Activated naive CD4-positive, alpha-beta T cell treated with anti-CD3 and anti-CD28 coated beads, Interleukin-2, amount 50 U/mL, for 24 hours (primary cell): ENCODE data around the gene MED16.

Experiments used
- H3K27ac Mint-ChIP-seq: one replicate; pipeline ENCODE4 v1.8.0; 2021; ENCODE audit warnings: mild to moderate bottlenecking, mixed read lengths
- H3K27me3 Mint-ChIP-seq: one replicate; pipeline ENCODE4 v1.8.0; 2021; ENCODE audit warnings: mixed read lengths
- H3K36me3 Mint-ChIP-seq: one replicate; pipeline ENCODE4 v1.8.0; 2021; ENCODE audit warnings: mixed read lengths
- H3K4me1 Mint-ChIP-seq: one replicate; pipeline ENCODE4 v1.8.0; 2021; ENCODE audit warnings: mixed read lengths
- H3K4me3 Mint-ChIP-seq: one replicate; pipeline ENCODE4 v1.8.0; 2021; ENCODE audit warnings: mild to moderate bottlenecking, mixed read lengths
- H3K9me3 Mint-ChIP-seq: one replicate; pipeline ENCODE4 v1.8.0; 2021; ENCODE audit warnings: mixed read lengths

Gene MED16

DNA sequence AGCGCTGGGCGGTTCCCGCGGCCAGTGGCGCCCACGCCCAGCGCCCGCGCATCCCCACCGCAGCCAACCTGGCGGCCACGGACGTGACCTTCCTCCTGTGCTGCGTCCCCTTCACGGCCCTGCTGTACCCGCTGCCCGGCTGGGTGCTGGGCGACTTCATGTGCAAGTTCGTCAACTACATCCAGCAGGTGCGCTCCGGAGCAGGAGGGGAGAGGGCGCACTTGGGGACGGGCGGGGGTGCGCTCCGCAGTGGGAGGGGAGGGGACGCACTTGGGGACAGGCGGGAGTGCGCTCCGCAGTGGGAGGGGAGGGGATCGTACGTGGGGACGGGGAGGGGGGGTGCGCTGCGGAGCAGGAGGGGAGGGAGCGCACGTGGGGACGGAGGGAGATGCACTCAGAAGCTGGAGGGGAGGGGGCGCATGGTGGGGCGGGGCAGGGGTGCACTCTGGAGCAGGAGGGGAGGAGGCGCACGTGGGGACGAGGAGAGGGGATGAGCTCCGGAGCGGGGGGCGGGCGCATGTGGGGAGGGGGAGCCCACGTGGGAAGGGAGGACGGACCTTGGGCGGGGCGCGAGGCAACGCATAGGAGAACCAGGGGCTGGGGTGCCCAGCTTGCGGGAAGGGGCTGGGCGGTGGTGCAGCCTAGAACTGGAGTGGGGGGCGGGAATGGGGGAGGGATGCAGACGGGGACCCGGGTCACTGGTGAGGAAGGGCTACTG, 25.7 kb upstream of the MED16 start:
- Mint-ChIP-seq H3K27me3 (no peaks in the 10 kb centered on the region), H3K4me3 (peak overlapping the region; percentile 44), H3K9me3 (no peaks in the 10 kb centered on the region), H3K4me1 (peaks cover 20% of the 10 kb centered on the region), H3K36me3 (no peaks in the 10 kb centered on the region), H3K27ac (no peak overlapping the region)

DNA sequence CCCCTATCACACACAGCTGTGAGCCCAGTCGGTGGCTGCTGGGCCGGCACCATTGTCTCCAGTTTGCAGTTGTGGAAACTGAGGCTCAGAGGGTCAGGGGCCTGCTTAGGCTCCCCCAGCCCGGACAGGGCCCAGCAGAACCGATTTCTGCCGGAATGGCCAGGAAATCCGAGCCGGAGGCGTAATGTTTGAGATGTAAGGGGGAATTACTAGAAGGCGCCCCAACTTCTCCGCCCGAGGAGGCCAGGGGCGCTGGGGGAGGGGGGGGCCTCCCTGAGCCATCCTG, 25.1 kb upstream of the MED16 start:
- Mint-ChIP-seq H3K36me3 (no peaks in the 10 kb centered on the region), H3K4me3 (peak overlapping the region; percentile 78), H3K27me3 (no peaks in the 10 kb centered on the region), H3K27ac (no peak overlapping the region), H3K4me1 (peaks cover 20% of the 10 kb centered on the region), H3K9me3 (no peaks in the 10 kb centered on the region)

DNA sequence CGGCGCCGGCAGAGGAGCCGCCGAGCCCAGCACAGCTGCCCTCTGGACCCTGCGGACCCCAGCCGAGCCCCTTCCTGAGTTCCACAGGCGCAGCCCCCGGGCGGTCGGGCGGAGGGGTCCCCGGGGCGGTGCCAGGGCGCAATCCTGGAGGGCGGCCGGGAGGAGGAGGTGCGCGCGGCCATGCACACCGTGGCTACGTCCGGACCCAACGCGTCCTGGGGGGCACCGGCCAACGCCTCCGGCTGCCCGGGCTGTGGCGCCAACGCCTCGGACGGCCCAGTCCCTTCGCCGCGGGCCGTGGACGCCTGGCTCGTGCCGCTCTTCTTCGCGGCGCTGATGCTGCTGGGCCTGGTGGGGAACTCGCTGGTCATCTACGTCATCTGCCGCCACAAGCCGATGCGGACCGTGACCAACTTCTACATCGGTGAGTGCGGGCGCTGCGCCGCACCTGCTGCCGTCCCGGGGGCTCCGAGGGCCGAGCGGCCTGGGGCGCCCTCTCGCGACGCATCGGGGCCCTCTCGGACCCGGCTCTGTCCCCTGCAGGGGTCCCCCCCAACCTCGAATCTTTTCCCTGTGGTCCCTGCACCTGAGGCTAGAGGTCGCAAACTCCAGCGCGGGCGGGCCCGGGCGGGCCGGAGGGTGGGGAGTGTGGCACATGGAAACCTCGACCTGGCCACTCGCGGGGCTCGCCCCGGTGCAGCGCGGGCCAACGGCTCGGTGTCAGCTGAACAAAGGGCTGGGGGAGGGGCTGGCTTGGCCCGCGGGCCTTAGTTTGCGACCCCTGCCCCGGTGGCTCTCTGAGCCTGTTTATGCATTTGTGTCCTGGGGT, 24.6 kb upstream of the MED16 start, which contains the start of gene KISS1R:
Gene KISS1R, plus strand, starts transcription at position 11 of the 829 bp plus-strand sequence. Its CDS starts 170 bp downstream, at position 181.
- H3K4me1 Mint-ChIP-seq: peaks cover 20% of the 10 kb centered on the region
- no peaks in the 10 kb centered on the region for H3K9me3 Mint-ChIP-seq
- peak within 1 kb of the TSS; percentile 78 for H3K4me3 Mint-ChIP-seq
- H3K36me3 Mint-ChIP-seq: no peaks in the 10 kb centered on the region
- no peak within 1 kb of the TSS for H3K27ac Mint-ChIP-seq
- H3K27me3 Mint-ChIP-seq: no peaks in the 10 kb centered on the region

DNA sequence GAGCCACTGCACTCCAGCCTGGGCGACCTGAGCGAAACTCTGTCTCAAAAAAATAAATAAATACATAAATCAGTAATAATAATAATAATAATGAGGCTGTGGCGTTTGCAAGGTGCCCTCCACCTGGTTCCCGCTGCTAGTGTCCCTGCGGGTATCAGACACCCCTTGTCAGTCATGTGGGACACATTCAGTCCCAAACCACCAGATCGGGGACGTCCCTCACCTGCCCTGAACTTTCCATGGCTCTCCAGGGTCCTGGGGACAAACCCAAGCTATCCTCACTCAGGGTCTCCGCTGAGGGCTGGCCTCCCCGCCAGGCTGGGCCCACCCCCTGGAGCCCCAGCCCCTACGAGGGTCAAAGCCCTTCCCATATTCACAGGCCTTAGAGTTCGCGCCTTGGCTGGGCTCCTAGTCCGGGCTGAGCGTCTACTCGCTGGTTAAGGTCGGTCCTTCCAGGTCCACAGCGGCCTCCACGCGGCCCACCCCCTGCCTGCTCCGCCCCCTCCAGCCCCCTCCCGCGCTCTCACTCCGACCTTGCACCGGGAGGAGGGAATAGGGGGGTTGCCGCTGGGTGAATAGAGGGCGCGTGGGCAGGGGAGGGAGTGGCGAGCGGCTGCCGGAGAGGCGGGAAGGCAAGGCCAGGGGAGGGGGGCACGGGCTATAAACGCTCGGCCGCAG, 23.8 kb upstream of the MED16 start:
- Mint-ChIP-seq H3K36me3 (no peaks in the 10 kb centered on the region), H3K9me3 (no peaks in the 10 kb centered on the region), H3K4me3 (peak overlapping the region; percentile 44), H3K4me1 (peaks cover 18% of the 10 kb centered on the region), H3K27me3 (no peaks in the 10 kb centered on the region), H3K27ac (no peak overlapping the region)

DNA sequence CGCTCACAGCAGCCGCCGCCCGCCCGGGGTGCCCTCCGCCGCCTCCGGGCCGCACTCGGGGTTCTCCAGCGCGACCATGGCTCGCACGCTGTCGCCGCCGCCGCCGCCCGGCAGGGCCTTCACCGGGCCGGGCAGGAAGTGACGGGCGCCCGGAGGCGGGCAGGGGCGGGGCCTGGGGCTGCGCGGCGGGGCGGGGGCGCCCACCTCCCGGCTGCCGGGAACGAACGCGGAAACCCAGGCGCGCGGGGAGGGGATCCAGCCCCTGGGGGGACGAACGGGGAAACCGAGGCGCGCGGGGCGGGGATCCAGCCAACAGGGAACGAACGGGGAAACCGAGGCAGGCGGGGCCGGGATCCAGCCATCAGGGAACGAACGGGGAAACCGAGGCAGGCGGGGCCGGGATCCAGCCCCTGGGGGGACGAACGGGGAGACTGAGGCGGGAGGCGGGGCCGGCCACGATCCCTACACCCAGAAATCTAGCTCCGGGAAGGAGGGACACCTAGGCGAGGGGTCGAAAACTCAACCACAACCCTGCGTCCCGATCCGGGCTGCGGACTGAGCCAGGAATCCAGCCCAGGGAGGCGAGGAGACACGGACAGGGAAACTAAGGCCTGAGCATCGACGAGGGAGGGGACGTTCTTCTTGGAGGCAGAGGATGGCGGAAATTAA, 20.2 kb upstream of the MED16 start, which contains the start of gene R3HDM4:
Gene R3HDM4, minus strand, starts transcription at position 140 of the 669 bp plus-strand sequence. Its CDS starts 62 bp downstream, at position 78.
- H3K4me3 Mint-ChIP-seq: peak within 1 kb of the TSS; percentile 88
- H3K4me1 Mint-ChIP-seq: peaks cover 33% of the 10 kb centered on the region

DNA sequence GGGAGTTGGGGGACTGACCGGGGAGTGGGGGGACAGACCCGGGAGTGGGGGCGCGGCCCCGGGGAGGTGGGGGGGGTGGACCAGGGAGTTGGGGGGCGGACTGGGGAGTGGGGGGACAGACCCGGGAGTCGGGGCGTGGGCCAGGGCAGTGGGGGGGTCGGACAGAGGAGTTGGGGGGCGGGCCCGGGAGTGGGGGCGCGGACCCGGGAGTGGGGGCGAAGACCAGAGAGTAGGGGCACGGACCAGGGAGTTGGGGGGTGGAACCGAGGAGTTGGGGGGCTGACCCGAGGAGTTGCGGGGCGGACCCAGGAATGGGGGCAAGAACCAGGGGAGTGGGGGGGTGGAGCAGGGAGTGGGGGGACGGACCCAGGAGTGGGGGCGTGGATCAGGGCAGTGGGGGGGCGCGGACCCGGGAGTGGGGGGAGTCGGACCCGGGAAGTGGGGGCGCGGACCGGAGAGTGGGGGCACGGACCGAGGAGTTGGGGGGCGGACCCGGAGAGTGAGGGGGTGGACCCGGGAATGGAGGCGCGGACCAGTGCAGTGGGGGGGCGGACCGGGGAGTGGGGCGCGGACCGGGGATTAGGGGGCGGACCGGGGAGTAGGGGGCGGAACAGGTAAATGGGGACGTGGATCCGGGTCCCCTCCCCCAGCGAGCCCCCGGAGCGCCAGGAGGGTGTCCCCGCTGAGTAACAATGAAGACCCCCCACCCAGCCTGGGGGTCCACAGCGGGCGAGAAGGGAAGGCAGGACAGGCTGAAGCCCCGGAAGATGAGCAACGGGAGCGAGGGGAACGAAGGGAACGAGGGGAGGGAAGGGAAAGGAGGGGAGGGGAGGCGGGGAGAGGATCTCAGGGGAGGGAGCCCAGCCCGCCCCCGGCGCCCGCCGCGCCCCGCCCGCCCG, 19.4 kb upstream of the MED16 start:
- Mint-ChIP-seq H3K27me3 (no peaks in the 10 kb centered on the region), H3K36me3 (peaks cover 2% of the 10 kb centered on the region), H3K4me3 (peak overlapping the region; percentile 76), H3K27ac (peak overlapping the region; percentile 79), H3K9me3 (no peaks in the 10 kb centered on the region), H3K4me1 (peaks cover 40% of the 10 kb centered on the region)

More for the DNA sequence above, 20.2 kb upstream of the MED16 start, which contains the start of gene R3HDM4:
- Mint-ChIP-seq H3K36me3 (peaks cover 2% of the 10 kb centered on the region), H3K9me3 (no peaks in the 10 kb centered on the region), H3K27ac (peak within 1 kb of the TSS; percentile 98), H3K27me3 (no peaks in the 10 kb centered on the region)

DNA sequence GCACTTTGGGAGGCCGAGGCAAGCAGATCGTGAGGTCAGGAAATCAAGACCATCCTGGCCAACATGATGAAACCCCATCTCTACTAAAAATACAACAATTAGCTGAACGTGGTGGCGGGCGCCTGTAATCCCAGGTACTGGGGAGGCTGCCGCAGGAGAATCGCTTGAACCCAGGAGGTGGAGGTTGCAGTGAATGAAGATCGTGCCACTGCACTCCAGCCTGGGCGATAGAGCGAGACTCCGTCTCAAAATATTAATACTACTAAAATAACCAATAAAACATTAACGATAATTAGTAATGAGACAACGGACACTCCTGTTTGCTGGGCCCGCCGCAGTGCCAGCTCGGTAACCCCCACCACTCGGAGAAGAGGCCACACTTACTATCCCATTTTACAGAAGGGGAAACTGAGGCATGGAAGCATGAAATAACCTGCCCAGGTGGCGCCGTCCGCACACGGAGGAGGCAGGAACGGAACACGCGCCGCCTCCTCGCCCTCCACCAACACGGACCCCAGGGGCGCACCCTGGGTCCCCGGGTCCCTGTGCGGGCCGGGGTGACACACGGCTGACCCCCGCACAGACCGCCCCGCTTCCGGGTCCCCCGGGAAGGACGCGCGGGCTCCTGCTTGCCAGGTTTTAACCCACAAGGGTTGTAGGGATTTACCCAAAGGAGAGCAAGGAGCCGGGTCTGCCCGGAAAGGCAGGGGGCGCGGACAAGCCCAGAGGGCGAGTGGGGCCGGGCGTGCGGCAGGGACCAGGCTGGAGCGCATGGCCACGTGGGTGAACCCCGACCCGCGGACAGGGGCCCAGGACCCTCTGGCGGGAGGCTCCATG, 18.4 kb upstream of the MED16 start:
- Mint-ChIP-seq H3K9me3 (no peaks in the 10 kb centered on the region), H3K4me3 (peak overlapping the region; percentile 76), H3K4me1 (peaks cover 49% of the 10 kb centered on the region), H3K27me3 (no peaks in the 10 kb centered on the region), H3K27ac (peak overlapping the region; percentile 87), H3K36me3 (peaks cover 2% of the 10 kb centered on the region)

DNA sequence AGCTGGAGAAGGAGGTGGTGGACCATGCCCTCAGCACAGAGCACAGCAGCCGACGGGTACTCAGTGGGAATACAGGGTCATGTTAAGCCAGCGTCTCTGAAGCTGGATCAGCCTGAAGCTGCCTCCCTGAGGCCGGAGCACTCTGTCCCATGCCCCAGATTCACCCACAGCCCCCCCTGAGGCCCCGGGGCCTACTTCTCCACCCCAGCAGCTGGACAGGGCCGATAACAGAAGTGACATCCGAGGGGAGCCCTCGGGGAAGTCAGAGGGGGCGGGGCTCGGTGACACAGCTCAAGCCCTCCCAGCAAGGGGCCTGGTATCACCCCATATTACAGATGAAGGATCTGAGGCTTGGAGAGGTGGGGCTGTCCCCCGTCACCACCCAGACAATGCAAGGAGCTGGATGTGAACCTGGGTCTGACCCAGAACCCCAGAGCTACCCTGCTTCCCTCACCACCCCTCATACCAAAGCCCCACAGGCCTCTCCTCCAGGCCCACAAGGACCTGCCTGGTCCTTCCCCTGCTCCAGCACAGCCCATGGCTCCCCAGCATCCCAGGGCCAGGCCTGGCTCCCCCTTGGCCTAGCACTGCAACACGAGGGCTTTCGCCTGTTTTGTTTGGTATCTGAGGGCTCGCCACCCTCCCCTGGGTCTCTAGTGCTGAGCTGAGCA, 14.3 kb upstream of the MED16 start:
- no peaks in the 10 kb centered on the region for H3K27me3 Mint-ChIP-seq
- H3K4me1 Mint-ChIP-seq: peaks cover 69% of the 10 kb centered on the region
- H3K9me3 Mint-ChIP-seq: no peaks in the 10 kb centered on the region
- H3K4me3 Mint-ChIP-seq: peak overlapping the region; percentile 39
- peaks cover 2% of the 10 kb centered on the region for H3K36me3 Mint-ChIP-seq
- peak overlapping the region; percentile 17 for H3K27ac Mint-ChIP-seq

DNA sequence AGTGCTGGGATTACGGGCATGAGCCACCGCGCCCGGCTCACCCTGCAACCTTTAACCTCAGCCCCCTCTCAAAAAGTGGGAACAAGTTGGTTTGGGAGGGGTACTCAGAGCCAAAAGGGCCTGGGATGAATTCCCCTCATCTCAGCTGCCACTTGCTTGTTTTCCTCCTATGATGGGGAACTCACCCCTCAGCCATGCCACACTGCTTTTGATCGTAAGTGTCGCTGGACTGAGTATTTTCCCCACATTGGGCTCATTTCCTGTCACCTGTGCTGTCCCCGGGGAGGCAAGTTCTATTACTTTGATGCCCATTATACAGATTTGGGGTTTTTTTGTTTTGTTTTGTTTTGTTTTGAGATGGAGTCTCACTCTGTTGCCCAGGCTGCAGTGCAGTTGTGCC, 13.5 kb upstream of the MED16 start:
- Mint-ChIP-seq H3K27ac (peak overlapping the region; percentile 88), H3K36me3 (peaks cover 2% of the 10 kb centered on the region), H3K4me3 (peak overlapping the region; percentile 39), H3K9me3 (no peaks in the 10 kb centered on the region), H3K27me3 (no peaks in the 10 kb centered on the region), H3K4me1 (peaks cover 74% of the 10 kb centered on the region)

DNA sequence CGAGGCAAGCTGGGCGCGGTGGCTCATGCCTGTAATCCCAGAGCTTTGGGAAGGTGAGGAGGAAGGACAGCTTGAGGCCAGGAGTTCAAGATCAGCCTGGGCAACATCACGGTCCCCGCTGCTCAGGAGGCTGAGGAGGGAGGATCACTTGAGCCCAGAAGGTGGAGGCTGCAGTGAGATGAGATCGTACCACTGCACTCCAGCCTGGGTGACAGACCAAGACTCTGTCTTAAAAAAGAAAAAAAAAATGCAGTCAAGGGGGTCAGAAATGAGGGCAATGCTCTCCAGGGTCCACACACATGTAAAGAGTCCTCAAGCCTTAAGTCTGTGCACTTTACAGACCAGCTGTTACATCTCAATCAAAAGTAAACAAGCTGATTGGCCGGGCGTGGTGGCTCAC, 11.6 kb upstream of the MED16 start:
- peak overlapping the region; percentile 23 for H3K4me3 Mint-ChIP-seq
- peaks cover 58% of the 10 kb centered on the region for H3K4me1 Mint-ChIP-seq
- H3K27me3 Mint-ChIP-seq: no peaks in the 10 kb centered on the region
- peaks cover 2% of the 10 kb centered on the region for H3K36me3 Mint-ChIP-seq
- no peaks in the 10 kb centered on the region for H3K9me3 Mint-ChIP-seq
- peak overlapping the region; percentile 62 for H3K27ac Mint-ChIP-seq

DNA sequence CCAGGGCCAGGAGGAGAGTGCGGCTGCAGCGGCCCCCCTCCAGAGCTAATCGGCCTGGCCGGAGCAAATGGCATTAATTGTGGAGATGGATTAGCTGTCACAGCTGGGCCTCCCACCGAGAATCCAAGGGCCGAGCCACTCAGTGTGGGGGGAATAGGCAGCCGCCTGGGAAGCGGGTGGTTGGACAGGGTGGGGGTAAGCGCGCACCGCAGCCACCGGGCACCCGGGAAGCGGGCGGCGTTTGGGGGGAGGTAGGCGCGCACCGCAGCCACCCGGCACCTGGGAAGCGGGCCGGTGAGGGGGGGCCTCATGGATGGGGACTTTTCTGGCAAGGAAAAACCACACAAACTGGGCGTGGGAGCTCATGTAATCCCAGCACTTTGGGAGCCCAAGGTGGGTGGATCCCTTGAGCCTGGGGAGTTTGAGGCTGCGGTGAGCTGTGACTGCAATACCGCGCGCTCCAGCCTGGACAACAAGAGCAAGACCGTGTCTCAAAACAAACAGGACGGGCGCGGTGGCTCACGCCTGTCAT, 10.3 kb upstream of the MED16 start:
- Mint-ChIP-seq H3K27ac (no peak overlapping the region), H3K4me1 (peaks cover 46% of the 10 kb centered on the region), H3K9me3 (no peaks in the 10 kb centered on the region), H3K36me3 (no peaks in the 10 kb centered on the region), H3K4me3 (no peak overlapping the region), H3K27me3 (no peaks in the 10 kb centered on the region)

DNA sequence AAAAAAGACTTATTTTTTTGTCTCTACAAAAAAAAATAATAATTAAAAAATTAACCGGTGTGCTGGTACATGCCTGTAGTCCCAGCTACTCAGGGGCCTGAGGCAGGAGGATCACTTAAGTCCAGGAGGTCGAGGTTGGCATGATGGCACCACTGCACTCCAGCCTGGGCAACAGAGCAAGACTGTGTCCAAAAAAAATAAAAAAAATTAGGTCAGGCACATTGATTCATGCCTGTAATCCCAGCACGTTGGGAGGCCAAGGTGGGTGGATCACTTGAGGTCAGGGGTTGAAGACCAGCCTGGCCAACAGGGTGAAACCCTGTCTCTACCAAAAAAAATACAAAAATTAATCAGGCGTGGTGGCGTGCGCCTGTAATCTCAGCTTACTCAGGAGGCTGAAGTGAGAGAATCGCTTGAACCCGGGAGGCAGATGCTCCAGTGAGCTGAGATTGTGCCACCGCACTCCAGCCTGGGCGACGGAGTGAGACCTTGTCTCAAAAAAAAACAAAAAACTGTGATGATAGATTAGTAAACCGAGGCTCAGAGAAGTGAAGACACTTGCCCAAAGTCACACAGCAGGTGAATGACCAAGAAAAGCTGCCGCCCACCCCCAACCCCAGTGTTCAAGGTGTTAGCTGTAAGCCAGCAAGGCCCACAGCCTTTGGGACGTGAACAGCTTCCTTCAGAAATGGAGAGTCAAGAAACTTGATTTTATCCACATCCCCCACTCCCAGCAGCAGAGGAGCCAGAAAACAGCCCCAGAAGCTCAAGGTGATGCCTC, 9.6 kb upstream of the MED16 start:
- Mint-ChIP-seq H3K9me3 (no peaks in the 10 kb centered on the region), H3K27ac (no peak overlapping the region), H3K4me1 (peaks cover 41% of the 10 kb centered on the region), H3K4me3 (peak overlapping the region; percentile 19), H3K27me3 (no peaks in the 10 kb centered on the region), H3K36me3 (no peaks in the 10 kb centered on the region)

DNA sequence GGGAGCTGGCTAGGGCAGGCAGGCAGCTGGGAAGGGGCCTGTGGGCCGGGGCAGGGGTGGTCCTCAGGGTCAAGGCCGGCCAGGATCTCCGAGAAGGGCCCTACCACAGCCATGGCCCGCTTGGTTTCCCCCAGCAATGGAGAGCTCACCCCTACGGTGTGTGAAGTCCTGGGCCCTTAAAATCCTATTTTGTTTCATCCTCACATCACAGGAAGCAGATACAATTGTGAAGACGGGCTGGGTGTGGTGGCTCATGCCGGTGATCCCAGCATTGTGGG, 9.0 kb upstream of the MED16 start:
- no peaks in the 10 kb centered on the region for H3K36me3 Mint-ChIP-seq

More for the DNA sequence above, 9.0 kb upstream of the MED16 start:
- H3K9me3 Mint-ChIP-seq: no peaks in the 10 kb centered on the region
- H3K4me3 Mint-ChIP-seq: no peak overlapping the region
- peaks cover 36% of the 10 kb centered on the region for H3K4me1 Mint-ChIP-seq
- no peaks in the 10 kb centered on the region for H3K27me3 Mint-ChIP-seq
- peak overlapping the region; percentile 83 for H3K27ac Mint-ChIP-seq
